IMR-90 (cell line): ENCODE results near the gene MAGEA2.

ENCODE experiments used
- CHD1 ChIP-seq: IDR thresholded peaks from 2 replicates; pipeline ENCODE4 v1.6.1; 2012; ENCODE audit warnings: low read depth, low read length, improper control_type of control experiment
- MAZ ChIP-seq: IDR thresholded peaks from 2 replicates; pipeline ENCODE4 v1.6.1; 2012; ENCODE audit warnings: low read depth, mild to moderate bottlenecking, low read length, improper control_type of control experiment, moderate library complexity, borderline replicate concordance
- POLR2A ChIP-seq: IDR thresholded peaks from 2 replicates; pipeline ENCODE4 v1.6.1; 2012; ENCODE audit warnings: mild to moderate bottlenecking, low read depth, low read length
- TF ChIP-seq, protein P1 (sequence below): conservative IDR thresholded peaks from 2 replicates; pipeline ENCODE4 v1.5.1; 2012; ENCODE audit warnings: mild to moderate bottlenecking, low read depth, low read length, improper control_type of control experiment

DNA sequence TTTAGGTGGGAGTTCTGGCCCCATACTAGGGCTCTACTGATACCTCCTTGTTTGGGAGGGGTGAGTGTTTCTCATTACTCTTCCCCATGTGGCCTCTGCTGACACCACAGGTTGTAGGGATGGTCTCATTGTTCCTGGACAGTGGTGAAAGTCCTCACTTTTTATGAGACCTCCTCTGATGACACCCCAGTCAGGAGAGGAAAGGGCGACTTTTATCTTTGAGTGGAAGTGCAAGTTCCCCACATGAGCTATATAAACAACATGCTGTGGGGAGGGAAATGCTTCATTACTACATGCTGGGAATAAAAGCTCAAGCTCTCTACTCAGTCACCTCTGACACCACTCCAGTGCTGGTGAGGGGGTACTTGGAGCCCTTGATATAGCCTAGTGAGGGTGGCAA, 45.3 kb upstream of the MAGEA2 start:
- TF ChIP-seq MAZ: no peak
- TF ChIP-seq, protein P1, sequence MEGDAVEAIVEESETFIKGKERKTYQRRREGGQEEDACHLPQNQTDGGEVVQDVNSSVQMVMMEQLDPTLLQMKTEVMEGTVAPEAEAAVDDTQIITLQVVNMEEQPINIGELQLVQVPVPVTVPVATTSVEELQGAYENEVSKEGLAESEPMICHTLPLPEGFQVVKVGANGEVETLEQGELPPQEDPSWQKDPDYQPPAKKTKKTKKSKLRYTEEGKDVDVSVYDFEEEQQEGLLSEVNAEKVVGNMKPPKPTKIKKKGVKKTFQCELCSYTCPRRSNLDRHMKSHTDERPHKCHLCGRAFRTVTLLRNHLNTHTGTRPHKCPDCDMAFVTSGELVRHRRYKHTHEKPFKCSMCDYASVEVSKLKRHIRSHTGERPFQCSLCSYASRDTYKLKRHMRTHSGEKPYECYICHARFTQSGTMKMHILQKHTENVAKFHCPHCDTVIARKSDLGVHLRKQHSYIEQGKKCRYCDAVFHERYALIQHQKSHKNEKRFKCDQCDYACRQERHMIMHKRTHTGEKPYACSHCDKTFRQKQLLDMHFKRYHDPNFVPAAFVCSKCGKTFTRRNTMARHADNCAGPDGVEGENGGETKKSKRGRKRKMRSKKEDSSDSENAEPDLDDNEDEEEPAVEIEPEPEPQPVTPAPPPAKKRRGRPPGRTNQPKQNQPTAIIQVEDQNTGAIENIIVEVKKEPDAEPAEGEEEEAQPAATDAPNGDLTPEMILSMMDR: no peak
- no peak for TF ChIP-seq CHD1
- TF ChIP-seq POLR2A: no peak
